Measurements from ENCODE around the gene C14orf39.

GRCh38 chr14:60487211-60487610, 1.3 kb upstream of the C14orf39 start:
- no peak for TF ChIP-seq CTCF (IDR thresholded peaks at IDR 0.05; ENCODE audit: poor library complexity)
- no peak for TF ChIP-seq EZH2 (IDR thresholded peaks at IDR 0.05; ENCODE audit: borderline replicate concordance)
